ENCODE results near the gene TUT4.

The TUT4 gene

GRCh38 chr1:52403566-52404115, 149.3 kb downstream of the TUT4 start:
- DNase-seq (ENCODE audit: low read depth), result no peak
- TF ChIP-seq CTCF (conservative IDR thresholded peaks at IDR 0.05; ENCODE audit: low read depth, low read length), result no peak
- peak overlapping the region; percentile 77 for H3K4me3 ChIP-seq (ENCODE audit: low read length)

- no peak for TF ChIP-seq CTCF (conservative IDR thresholded peaks at IDR 0.05; ENCODE audit: low read depth, low read length)
- no peak overlapping the region for H3K4me3 ChIP-seq (ENCODE audit: low read length)
Measured at GRCh38 chr1:52402860-52403240, 150.0 kb downstream of the TUT4 start.

GRCh38 chr1:52400131-52400530, 152.8 kb downstream of the TUT4 start:
- no peak for DNase-seq (ENCODE audit: low read depth)
- no peak overlapping the region for H3K4me3 ChIP-seq (ENCODE audit: low read length)
- TF ChIP-seq CTCF (conservative IDR thresholded peaks at IDR 0.05; ENCODE audit: low read depth, low read length), result no peak

More at GRCh38 chr1:52402860-52403240, 150.0 kb downstream of the TUT4 start:
- no peak for DNase-seq (ENCODE audit: low read depth)

- no peak for DNase-seq (ENCODE audit: low read depth)
- H3K4me3 ChIP-seq (ENCODE audit: low read length), result no peak overlapping the region
- TF ChIP-seq CTCF (conservative IDR thresholded peaks at IDR 0.05; ENCODE audit: low read depth, low read length), result no peak
Measured at GRCh38 chr1:52399629-52400028, 153.3 kb downstream of the TUT4 start.

- no peak overlapping the region for H3K4me3 ChIP-seq (ENCODE audit: low read length)
- TF ChIP-seq CTCF (conservative IDR thresholded peaks at IDR 0.05; ENCODE audit: low read depth, low read length), result no peak
- DNase-seq (ENCODE audit: low read depth), result no peak
Measured at GRCh38 chr1:52393174-52393573, 159.7 kb downstream of the TUT4 start.

- no peak overlapping the region for H3K4me3 ChIP-seq (ENCODE audit: low read length)
- no peak for DNase-seq (ENCODE audit: low read depth)
- TF ChIP-seq CTCF (conservative IDR thresholded peaks at IDR 0.05; ENCODE audit: low read depth, low read length), result no peak
Measured at GRCh38 chr1:52386458-52386857, 166.4 kb downstream of the TUT4 start.

- no peak overlapping the region for H3K4me3 ChIP-seq (ENCODE audit: low read length)
- no peak for TF ChIP-seq CTCF (conservative IDR thresholded peaks at IDR 0.05; ENCODE audit: low read depth, low read length)
- DNase-seq (ENCODE audit: low read depth), result no peak
Measured at GRCh38 chr1:52385376-52385775, 167.5 kb downstream of the TUT4 start.

Data from retinal pigment epithelial cell (primary cell).